ENCODE data around the gene INPP5K.

INPP5K gene

DNA sequence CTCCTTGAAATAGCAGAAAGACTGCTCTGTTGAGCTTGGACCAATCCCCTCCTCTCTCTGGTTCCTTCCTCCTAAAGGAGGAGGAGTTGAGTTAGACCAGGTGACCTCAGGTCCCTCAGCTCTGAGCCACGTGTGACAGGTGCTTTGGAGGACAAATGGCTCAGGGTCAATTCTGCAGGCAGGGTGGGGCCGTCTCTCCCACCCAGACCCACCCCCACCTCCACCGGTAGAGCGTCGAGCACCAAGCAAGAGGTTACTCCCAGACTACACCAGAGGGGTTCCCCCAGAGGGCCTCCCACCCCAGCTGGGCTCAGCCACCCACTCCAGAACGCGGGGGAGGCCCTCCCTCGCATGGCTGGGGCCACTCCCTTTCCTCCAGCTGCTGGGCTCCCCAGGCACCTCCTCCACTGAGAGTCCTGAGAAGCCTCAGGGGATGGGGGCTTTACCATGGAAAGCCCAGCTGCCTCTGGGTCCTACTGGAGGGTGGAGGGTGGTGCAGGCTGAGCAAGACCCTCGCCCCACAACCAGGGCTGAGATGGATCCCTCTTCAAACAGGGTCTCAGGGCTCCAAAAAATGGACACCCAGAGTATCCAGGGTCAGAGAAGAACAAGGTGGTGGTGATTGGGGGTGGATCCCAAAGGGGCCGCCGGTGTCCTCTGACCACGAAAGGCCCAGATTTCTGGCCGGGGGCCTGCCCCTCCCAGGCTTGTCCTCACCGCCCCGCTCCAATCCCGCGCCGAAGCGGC, 31.6 kb downstream of the INPP5K start:
- DNase-seq: peak; percentile 65

DNA sequence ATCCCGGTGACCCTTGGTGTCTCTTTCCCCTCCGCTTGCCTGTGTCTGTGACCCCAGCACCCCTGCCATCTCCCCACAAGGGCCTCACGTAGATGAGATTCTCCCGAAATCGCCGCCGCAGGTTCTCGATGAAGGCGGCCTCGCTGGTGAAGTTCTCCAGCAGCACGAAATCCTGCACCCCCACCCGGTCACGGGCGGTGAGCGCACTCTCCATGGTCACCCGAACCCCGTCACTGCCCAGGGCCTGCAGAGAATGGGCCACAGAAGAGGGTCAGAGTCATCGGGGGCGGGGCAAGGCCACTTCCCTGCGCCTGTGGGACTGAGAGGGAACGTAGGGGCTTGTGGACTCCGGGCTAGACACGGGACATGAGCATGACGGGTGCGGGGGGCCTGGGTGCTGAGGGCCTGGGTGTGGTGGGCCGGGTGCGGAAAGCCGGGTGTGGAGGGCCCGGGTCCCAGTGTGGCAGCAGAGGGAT, 32.3 kb downstream of the INPP5K start:
- no peak for DNase-seq

DNA sequence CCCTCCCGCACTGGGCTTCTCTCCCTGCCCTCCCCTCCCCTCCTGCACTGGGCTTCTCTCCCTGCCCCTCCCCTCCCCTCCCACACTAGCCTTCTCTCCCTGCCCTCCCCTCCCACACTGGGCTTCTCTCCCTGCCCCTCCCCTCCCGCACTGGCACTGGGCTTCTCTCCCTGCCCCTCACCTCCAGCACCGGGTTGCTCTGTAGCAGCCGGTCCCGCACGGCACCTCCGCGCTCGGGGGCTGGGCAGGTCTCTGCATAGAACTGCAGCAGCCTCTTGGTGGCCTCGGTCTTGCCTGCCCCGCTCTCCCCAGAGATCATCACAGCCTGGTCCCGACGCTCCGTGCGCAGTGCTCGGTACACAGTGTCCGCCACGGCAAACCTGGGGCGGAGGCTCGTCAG, 33.7 kb downstream of the INPP5K start:
- DNase-seq: no peak

DNA sequence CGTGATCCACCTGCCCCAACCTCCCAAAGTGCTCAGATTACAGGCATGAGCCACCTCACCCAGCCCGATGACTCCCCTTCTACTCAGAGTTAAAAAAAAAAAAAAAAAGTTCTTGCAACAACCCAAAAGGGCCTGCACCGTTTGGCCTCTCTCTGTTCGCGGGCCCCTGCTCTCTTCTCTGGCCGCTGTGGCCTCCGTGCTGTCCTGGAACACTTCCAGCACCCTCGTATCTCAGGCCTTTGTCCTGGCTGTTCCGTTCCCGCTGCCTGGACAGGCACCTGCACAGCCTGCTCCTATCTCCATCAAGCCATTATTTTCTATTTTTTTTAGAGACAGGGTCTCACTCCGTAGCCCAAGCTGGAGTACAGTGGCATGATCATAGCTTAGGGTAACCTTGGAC, 34.7 kb downstream of the INPP5K start:
- no peak for DNase-seq

DNA sequence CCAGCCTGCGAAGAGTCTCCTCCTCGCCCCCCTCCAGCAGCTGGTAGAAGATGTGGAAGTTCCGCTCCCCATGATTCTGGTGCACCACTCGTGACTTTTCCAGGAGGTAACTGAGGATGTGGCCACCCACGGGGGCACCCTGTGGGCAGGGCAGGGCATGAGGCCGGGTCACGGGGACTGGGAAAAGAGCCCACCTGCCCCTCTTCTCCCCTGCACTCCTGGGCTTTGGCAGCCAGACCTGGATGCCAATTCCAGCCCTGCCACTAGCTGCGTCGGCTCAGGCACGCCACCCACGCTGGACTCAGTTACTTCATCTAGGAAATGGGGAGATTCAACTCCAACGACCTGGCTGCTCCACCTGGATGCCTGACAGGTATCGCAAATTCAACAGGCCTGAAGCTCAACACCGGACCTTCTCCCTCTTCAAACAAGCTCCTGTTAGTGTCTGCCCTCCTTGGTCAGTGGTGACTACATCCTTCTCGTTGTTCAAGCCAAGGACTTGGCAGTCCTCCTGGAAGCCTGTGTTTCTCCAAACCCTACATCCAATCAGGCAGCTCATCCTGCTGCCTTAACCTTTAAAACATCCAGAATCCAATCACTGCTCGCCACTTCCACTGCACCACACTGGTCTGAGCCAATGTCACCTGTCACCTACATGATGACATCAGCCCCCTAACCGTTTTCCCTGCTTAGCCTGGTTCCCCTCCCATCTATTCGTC, 35.5 kb downstream of the INPP5K start:
- DNase-seq: no peak

DNA sequence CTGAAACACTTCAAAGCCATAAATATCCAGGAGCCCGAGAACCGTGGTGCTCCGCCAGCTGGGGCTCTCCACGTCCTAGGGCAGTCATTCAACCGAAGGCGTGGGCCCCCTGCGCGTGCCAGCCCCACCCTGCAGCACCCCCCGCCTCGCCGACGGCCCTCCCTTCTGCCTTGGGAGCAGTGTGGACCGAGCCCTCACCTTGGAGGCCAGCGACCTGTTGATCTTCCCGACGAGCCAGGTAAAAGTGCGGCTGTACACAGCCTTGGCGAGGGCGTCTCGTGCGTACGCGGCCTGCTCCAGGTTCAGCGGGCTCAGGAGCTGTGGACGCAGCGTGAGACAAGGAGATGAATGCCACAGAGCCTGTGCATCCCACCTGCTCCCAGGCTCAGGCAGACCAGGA, 38.0 kb downstream of the INPP5K start:
- DNase-seq: no peak

DNA sequence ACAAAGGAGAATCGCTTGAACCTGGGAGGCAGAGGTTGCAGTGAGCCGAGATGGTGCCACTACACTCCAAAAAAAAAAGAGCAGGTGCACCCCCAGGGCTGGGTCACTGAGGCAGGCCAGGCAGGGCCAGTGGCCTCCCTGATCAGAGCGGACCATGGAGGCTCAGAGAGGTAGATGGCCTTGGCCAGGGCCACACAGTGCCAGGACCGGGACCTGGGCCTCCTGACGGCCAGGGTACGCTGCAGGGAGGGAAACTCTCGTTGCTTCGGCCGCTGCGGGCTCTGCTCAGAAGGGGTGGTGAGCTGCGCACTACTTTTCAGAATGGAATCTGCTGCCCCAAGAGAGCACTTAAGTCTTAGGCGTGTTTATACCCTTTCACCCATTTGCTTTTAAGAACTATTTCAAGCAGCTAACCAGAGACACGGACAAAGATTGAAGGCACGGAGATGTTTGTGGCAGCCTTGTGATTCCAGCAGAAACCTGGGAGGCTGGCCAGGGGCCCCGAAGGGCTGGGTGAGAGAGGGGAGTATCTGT, 41.0 kb downstream of the INPP5K start:
- no peak for DNase-seq

DNA sequence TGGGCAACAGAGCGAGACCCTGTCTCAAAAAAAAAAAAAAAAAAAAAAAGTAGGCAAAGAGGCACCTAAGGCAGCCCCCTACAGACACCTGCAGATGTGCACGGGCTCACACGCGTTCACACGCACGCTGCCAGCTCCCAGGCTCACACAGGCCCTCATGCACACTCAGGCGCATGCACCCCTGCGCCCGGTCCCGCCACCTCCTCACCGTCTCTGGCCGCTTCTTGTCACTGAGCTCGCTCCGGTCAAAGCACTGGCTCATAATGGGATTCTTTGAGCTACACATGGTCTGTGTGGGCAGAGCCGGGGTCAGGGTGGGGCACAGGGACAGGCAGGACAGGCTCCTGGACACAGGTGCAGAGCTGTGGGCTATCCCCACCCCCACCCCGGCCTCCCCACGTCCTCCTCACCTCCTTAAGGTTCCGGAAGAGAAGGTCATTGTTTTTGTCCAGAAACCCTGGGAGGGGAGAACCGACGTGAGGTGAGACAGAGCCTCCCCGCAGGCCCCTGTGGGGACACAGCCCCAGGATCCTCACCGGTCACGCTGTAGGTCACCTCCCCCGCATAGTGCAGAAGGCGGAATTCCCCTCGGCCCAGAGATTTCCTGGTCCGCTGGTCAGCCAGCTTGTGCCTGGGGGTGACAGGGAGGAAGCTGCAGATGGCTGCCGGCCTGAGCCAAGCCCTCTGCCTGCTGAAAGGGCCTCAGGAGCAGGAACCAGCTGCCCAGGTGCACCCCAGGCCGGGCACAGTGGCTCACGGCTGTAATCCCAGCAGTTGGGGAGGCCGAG, 41.8 kb downstream of the INPP5K start:
- no peak for DNase-seq

DNA sequence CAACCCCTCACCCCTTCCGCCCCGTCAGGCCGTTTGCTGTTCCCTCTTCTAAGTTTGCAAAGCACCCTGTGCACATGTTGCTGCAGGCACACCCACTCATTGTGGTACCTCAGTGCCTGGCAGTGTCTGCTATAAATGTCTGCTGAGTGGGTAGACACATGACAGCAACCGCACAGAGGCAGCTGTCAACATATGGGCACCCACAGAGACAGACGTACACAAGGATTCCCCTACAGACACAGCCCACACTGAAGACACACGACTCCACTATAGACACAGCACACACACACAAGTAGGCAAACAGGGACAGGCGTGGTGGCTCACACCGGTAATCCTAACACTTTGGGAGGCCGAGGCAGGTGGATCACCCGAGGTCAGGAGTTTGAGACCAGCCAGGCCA, 42.6 kb downstream of the INPP5K start:
- no peak for DNase-seq

DNA sequence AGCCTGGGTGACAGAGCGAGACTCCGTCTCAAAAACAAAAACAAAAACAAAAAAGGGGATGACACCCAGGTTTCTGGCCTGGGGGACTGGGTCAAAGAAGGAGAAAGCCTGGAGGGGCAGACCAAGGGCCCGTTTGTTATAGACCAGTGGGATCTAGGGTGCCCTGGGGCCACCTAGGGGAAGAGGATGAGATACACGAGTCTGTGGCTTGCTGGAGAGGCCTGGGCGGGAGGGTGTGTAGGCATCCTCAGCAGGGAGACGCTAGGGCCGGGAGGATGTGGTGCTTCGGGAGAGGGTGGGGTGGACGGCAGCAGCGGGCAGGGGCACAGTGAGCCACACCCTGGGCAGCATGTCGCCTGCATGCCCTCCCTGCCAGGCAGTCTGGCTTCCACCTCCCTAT, 43.2 kb downstream of the INPP5K start:
- peak; percentile 37 for DNase-seq

DNA sequence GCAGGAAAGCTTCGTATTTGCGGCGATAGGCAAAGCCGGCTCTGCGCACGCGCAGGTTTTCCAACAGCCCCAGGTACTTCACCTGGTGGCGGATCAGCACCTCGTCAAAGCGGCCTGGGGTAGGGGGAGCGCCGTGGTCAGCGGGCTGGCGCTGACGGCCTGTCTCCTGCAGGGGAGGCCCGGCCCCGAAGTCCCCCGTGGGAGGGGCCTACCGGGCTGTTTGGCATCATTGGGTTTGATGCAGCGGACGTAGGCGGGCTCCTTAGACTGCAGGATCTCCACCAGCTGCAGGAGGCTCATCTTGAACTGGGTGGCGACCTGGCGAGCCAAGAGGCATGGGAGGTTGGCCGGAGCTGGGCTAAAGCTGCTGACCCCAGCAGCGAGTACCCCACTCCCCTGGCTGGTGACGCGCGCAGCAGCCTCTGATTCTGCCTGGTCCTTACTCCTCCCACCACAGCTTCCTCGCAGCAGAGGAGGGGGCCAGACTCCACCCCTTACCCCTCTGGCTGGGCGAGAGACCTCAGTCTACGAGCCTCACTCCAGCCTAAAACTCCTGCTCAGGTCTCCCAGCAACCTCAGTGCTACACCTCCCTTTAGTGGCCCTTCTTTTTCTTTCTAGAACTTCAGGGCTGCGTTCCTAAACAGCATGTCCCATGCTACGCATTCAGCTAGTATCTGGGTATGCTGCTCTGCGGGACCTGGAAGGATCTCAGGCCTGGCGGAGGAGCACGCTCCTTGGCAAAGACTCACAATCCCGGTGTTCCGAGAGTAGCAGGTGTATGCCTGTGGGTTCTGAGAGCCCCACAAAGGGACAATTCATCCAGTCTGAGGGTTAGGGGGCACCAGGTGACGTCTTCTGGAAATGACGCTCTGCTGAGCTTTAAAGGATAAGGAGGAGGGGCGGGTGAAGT, 44.2 kb downstream of the INPP5K start:
- DNase-seq: no peak

DNA sequence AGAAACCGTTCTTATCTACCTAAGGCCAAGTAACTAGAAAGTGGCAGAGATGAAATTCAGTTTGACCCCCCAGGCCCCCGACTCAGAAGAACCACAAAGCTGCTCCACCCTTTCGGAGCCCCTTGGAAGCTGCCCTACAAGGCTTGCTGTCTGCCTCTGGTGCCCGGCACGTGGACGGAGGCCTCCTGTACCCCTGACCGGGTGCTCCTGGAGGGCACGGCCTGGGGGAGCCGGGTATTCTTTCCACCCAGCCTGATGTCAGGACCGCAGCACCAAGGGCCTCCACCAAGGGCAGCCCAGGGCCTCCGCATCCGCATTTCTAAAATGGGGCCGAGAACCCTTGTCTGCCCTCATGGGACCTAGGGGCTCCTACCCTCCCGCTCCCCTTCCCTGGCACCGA, 44.9 kb downstream of the INPP5K start:
- no peak for DNase-seq

DNA sequence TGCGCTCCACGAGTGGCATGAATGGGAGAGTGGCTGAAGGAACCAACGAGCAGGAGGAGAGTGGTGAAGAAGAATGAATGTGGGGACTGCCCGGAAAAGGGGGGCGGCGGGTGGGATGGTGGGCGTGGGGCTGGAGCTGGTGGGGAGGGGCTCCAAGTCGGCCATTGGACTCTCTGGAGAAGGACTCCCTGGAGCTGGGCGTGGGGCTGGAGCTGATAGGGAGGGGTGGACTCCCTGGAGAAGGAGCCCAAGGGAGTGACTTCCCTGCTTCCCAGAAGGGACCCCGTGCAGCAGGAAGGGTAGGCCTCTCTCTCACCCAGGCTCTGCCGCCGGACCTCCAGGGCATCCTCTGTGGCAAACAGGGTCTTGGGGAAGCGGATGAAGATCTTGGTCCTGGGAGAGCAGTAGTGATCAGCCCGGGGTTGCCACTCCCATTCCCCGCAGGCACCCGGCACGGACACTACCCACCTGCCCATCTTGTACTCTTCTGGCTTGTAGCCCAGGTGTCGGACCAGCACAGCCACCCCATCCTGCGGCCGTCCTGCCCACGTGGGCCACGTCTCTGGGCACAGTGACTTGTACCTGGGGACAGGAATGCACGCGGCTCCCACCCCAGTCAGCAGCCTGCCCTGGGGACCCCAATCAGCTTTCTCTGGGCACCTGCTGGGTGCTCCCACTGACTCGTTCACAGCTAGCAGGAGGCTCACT, 45.5 kb downstream of the INPP5K start:
- DNase-seq: no peak

DNA sequence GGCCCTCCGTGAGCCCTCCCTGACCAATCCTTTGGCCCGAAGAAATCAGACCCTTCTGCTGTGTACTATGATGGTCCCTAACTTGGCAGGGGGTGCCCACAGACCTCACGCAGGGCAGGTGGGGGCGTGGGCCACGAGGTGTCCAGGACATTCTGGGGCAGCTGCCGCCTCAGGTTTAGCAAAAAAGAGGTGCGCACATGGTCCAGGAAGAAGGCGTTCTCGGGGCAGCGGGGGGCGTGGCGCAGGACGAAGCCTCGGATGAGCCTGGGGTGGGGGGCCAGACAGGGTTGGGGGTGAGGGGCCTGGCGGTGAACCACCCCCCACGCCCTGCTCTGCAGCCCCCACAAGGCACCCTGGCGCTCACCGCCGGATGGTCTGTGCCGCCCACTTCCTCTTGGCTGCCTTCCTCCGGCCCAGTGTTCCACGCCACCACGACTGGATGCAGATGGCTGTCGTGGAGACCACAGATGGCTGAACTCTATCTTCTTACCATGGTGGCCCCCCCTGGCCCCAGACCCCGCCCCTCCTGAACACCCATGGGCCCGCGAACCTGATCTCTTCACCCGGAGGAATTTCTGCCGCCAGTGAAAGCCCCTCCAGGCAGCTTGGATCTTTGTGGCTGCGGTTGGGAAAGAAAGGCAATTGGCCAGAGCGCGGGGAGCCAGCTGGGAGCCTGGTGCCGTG, 46.2 kb downstream of the INPP5K start:
- DNase-seq: no peak

DNA sequence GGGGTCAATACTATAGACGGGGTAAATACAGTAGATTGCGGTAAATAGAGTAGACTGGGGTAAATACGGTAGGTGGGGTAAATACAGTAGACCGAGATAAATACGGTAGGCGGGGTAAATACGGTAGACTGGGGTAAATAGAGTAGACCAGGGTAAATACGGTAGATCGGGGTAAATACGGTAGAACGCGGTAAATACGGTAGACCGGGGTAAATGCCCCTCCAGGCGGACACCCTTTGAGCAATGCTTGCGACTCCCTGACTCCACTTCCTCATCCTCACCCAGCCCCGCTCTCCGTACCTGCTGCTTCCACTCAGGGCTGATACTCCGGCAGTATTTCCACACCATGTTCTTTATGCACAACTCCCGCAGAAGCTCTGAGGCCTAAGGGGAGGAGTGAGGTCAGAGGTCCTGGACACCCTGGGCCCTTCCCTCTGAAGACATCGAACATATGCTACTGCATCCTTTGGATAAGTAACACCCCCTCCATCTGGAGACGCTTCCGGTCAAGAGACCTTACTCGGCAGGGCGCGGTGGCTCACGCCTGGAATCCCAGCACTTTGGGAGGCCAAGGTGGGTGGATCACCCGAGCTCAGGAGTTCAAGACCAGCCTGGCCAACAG, 47.1 kb downstream of the INPP5K start:
- DNase-seq: no peak

DNA sequence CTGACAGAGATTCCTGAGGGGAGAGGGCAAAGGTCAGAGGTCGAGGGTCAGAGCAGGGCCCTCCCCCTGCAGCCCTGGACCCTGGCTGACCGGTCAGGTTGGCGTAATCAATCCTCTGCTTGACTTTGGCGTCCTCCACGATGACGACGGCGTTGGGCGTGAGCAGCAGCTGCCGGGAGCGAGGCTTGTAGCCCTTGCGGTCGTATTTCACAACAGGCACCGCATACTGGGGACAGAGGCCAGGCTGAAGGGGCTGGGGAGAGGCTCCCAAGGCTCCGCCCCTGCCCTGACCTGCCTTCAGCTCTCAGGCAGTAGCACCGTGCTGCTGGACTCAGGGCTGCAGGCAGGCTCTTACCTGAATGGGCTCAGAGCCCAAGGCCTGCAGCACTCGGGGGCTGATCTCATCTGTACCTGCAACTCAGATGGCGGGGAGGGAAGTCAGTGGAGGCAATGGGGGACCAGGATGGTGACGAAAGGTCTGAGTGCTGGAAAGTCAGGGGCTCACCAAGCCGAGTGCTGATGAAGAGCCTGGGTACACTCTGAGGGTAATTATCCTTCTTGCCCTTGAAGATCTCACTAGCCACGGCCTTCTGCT, 48.4 kb downstream of the INPP5K start:
- no peak for DNase-seq

DNA sequence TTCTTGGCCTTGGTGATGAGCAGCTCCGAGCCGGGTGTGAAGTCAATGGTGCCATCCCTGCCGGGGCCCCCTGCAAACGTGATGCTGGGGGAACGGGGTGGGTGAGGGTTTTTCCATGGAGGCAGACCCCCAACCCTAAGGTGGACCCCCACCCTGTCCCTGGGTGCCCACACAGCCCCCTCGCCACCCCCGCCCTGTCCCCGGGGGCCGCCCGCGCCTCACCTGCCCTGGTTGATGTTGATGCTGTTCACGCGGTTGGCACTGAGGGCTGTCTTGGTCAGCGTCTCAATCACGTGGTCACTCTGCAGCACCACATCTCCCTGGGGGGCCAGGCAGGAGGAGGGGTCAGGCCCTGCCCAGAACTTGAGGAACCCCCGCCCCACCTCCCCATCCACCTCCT, 49.2 kb downstream of the INPP5K start:
- no peak for DNase-seq

DNA sequence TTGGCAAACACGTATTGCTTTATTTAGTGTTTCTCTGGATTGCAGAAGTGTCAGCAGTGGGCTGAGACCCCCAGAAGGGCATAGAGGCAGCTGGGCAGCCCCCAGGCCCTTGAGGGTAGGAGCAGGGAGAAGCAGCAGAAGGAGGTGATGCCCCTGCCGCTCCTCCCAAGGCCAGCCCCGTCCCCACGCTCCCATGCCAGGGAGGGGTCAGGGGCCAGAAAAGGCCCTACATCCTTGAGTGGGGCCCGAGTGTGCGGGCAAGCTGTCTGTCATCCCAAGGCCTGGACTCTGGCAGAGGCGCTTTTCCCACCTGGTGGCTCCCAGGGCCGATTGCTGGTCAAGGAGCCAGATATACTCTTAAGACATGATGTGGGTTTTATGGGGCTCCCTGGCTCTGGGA, 52.2 kb downstream of the INPP5K start:
- no peak for DNase-seq

DNA sequence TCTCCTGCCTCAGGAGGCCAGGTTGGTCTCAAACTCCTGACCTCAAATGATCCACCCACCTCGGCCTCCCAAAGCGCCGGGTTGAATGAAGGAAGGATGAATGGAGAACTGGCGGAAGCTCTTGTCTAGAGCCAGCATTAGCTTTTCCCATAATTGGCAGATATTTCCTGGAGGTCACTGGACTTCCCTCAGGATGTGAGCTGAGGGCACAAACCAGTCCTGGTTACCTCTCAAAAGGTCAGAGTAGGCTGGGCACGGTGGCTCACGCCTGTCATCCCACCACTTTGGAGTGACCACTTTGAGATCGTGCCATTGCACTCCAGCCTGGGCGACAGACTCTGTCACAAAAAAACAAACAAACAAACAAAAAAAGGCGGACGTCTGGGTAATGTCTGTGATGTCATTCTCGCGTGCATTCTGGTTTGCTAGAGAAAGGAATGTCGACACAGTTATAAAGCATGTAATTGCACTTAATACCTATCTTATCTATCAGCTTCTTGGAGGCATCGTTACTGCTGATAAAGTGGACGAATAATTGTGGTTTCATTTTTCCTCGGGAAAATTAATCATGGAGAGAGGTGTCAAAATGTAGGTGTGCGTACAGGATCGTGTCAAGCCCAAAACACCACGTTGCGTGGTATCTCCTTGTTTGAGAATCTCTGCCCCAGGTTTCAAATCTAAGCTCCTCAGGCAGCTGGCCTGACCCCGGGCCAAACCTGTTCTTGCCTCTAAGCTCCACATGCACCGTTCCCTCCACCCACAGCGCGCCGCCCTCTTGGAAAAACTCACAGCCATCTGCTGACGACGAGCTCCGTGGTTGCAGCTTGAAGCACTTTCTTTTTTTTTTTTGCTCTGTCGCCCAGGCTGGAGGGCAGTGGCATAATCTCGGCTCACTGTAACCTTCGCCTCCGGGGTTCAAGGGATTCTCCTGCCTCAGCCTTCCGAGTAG, 54.0 kb downstream of the INPP5K start:
- no peak for DNase-seq

Data from hematopoietic multipotent progenitor cell treated with erythropoietin and hydrocortisone succinate and interleukin-3 and kit ligand, for 8 days (in vitro differentiated cells).